Panc1 (cell line): Measurements from ENCODE around the gene TRIM5. TPM values are rescaled to one million over a fixed set of nuclear protein-coding genes. Genes with fewer than 3 reads are reported as not detected.

Experiments
- ATAC-seq: fragments of 200-7000 bp; cut with Tn5 transposase; 2 replicates; pipeline ENCODE4 v1.9.1; 2020; ENCODE audit warnings: mild to moderate bottlenecking, moderate library complexity
- BruUV-seq: library from RNA; stranded (reverse); fragments of 400-500 nt; replicated peaks from 2 replicates; lab custom pipeline; 2021; lab: Mats Ljungman, UMichigan
- CTCF ChIA-PET: fragments of 300-600 bp; sonication (Branson Sonifier 250); formaldehyde crosslinking; loops from one replicate; lab custom pipeline; 2022; ENCODE audit warnings: antibody characterized with exemption; lab: Charles Lee
- POLR2A ChIA-PET: fragments of 300-600 bp; sonication (Branson Sonifier 250); formaldehyde crosslinking; loops from one replicate; lab custom pipeline; 2022; ENCODE audit warnings: antibody characterized with exemption; lab: Charles Lee
- DNase-seq: peaks from one replicate; pipeline ENCODE4 v3.0.0-alpha.2; 2010; ENCODE audit warnings: low read depth, low spot score
- H3K27ac ChIP-seq: 2 replicates; pipeline ENCODE4 v1.5.1; 2011; ENCODE audit warnings: mild to moderate bottlenecking, low read length, inconsistent platforms
- H3K27me3 ChIP-seq: fragments of 200-500 bp; sonication (Bioruptor generic); 2 replicates; pipeline ENCODE4 v1.6.0; 2014; ENCODE audit warnings: low read length, inconsistent platforms; ENCODE audit not compliant: control insufficient read depth, insufficient read depth
- H3K36me3 ChIP-seq: fragments of 200-500 bp; sonication (Bioruptor generic); 2 replicates; pipeline ENCODE4 v1.5.1; 2014; ENCODE audit warnings: inconsistent platforms, mild to moderate bottlenecking, low read length, moderate library complexity; ENCODE audit not compliant: control insufficient read depth, insufficient read depth
- H3K4me1 ChIP-seq: 2 replicates; pipeline ENCODE4 v1.5.1; 2011; ENCODE audit warnings: inconsistent platforms, mild to moderate bottlenecking, low read length, moderate library complexity; ENCODE audit not compliant: control insufficient read depth, insufficient read depth
- H3K4me3 ChIP-seq, 2 experiments: 2 replicates each; pipeline ENCODE4 v1.5.1; 2011 to 2012; ENCODE audit warnings: low read depth in 2 of 2, low read length in 2 of 2, mild to moderate bottlenecking in 2 of 2, inconsistent platforms in 1 of 2, moderate library complexity in 1 of 2
- H3K9me3 ChIP-seq: fragments of 200-500 bp; sonication (Bioruptor generic); 2 replicates; pipeline ENCODE4 v1.5.1; 2014; ENCODE audit warnings: low read depth, mild to moderate bottlenecking, inconsistent platforms, low read length, moderate library complexity; ENCODE audit not compliant: control insufficient read depth, insufficient read depth
- CTCF ChIP-seq: fragments of 450-650 bp; IDR thresholded peaks from 2 replicates; pipeline ENCODE4 v1.5.1; 2017; ENCODE audit warnings: mild to moderate bottlenecking
- POLR2AphosphoS5 ChIP-seq: IDR thresholded peaks from 2 replicates; pipeline ENCODE4 v1.6.1; 2012; ENCODE audit warnings: mild to moderate bottlenecking, low read depth, low read length, moderate library complexity
- REST ChIP-seq, 2 experiments: IDR thresholded peaks; 2 replicates each; pipeline ENCODE4 v1.6.1; 2011 to 2012; ENCODE audit warnings: low read depth in 2 of 2, control low read depth in 1 of 2, low read length in 1 of 2, mild to moderate bottlenecking in 1 of 2, moderate library complexity in 1 of 2; ENCODE audit not compliant: insufficient read depth in 1 of 2
- SIN3A ChIP-seq: IDR thresholded peaks from 2 replicates; pipeline ENCODE4 v1.6.1; 2012; ENCODE audit warnings: low read depth, mild to moderate bottlenecking, low read length, moderate library complexity, borderline replicate concordance; ENCODE audit not compliant: insufficient read depth
- TCF7L2 ChIP-seq: IDR thresholded peaks from 2 replicates; pipeline ENCODE4 v1.6.1; 2011; ENCODE audit warnings: mild to moderate bottlenecking, low read depth, low read length, inconsistent platforms
- in situ Hi-C: cut with HindIII; loops from 2 replicates; pipeline ENCODE4 v1.10.0; 2016; ENCODE audit warnings: low sequenced_read_pairs, low pct_unique_long_range_greater_than_20kb
- intact Hi-C: fragments of 100-400 bp; cut with micrococcal nuclease; formaldehyde crosslinking; loops from one replicate; pipeline ENCODE4 v1.10.0; 2022; ENCODE audit not compliant: unreplicated experiment
- total RNA-seq: library from RNA; stranded (reverse); gene quantifications from one replicate; pipeline ENCODE4 v1.2.1, GENCODE V29; 2021; ENCODE audit not compliant: unreplicated experiment

The TRIM5 gene
- total RNA-seq, 1 experiment from 2014 or later: 56.1 TPM

GRCh38 chr11:5671831-5672230, 13.0 kb downstream of the TRIM5 start:
- Histone ChIP-seq H3K27ac (no peak overlapping the region), H3K4me3 (no peak overlapping the region), H3K9me3 (no peaks in the 10 kb centered on the region), H3K36me3 (peaks cover 2% of the 10 kb centered on the region; the same call in 1 of the 2 replicates), H3K4me1 (no peaks in the 10 kb centered on the region), H3K27me3 (no peaks in the 10 kb centered on the region)
- TF ChIP-seq CTCF (no peak), POLR2AphosphoS5 (no peak), REST (IDR thresholded peaks at IDR 0.05; ENCODE audit: insufficient read depth in 1 of 2, low read depth in 2 of 2, low read length in 1 of 2) (no peak), SIN3A (no peak), TCF7L2 (no peak)
- ChIA-PET CTCF (no interaction called here), POLR2A (no interaction called here)
- DNase-seq (no peak), ATAC-seq (no peak)
- in situ Hi-C loops: no loop called here
- no TSS peak for BruUV-seq
- intact Hi-C loops: no loop called here

DNA sequence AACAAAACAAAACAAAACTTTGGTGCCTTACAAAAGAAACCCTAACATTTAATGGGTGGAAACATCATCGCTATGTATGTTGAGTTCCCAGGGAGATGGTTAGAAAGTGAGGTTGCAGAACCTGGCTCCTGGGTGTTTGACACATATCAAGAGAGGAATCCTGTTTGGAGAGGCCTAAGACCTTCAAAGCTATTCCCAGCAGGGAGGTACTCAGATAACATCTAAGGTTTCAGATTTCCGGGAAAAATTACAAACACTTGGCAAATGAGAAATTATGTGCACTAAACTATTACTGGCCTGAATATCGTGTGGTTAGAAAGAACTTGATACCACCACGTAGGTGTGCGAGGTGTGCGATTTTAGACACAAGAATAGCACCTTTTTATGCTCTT, 18.5 kb downstream of the TRIM5 start:
- BruUV-seq: no TSS peak
- in situ Hi-C loops (no loop called here), intact Hi-C loops (no loop called here)
- CTCF ChIA-PET: no interaction called here
- DNase-seq: no peak
- Histone ChIP-seq H3K4me3 (no peak overlapping the region), H3K27me3 (no peaks in the 10 kb centered on the region), H3K4me1 (no peaks in the 10 kb centered on the region), H3K36me3 (no peaks in the 10 kb centered on the region; the same call in 1 of the 2 replicates), H3K9me3 (no peaks in the 10 kb centered on the region), H3K27ac (no peak overlapping the region)
- no peak for ATAC-seq
- POLR2A ChIA-PET: no interaction called here
- TF ChIP-seq REST (IDR thresholded peaks at IDR 0.05; ENCODE audit: insufficient read depth in 1 of 2, low read depth in 2 of 2, low read length in 1 of 2) (no peak), SIN3A (no peak)
